Thyroid gland (tissue), 4 donors: Measurements from ENCODE around the gene SPI1.

Experiments
- POLR2A ChIP-seq, 2 donors: fragments of 450-650 bp; IDR thresholded peaks; one replicate each; pipeline ENCODE4 v1.6.1; 2017; ENCODE audit warnings: antibody characterized with exemption in 2 of 2, mild to moderate bottlenecking in 2 of 2, moderate library complexity in 1 of 2
- TF ChIP-seq, protein P1 (sequence below), 6 experiments: fragments of 200-600 bp in 3 of 6; fragments of 450-650 bp in 3 of 6; sonication (generic) in 3 of 6; IDR thresholded peaks; one replicate each; pipeline ENCODE4 v1.5.1; 2016 to 2019; ENCODE audit warnings: antibody characterized with exemption in 6 of 6, mild to moderate bottlenecking in 2 of 6, inconsistent platforms in 1 of 6, moderate library complexity in 1 of 6

DNA sequence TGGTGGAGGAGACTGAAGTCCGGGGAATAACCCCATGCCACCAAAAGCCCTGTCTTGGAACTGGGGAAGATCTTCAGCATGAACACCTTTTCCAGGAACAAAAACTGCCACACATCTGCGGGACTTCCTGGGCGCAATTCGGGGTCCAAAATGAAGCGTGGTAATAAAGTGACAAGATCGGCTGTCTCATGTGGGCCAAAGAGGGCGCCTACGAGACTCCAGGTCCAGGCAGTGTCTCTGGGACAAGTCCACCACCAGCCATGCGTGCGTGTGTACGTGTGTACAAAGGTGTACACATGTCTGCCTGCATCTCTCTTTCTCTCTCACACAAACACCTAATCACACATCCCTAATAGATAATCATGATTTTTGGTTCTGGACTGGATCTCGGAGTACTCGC, 16.9 kb downstream of the SPI1 start:
- TF ChIP-seq POLR2A (IDR thresholded peaks at IDR 0.05) = no peak
- TF ChIP-seq, protein P1, sequence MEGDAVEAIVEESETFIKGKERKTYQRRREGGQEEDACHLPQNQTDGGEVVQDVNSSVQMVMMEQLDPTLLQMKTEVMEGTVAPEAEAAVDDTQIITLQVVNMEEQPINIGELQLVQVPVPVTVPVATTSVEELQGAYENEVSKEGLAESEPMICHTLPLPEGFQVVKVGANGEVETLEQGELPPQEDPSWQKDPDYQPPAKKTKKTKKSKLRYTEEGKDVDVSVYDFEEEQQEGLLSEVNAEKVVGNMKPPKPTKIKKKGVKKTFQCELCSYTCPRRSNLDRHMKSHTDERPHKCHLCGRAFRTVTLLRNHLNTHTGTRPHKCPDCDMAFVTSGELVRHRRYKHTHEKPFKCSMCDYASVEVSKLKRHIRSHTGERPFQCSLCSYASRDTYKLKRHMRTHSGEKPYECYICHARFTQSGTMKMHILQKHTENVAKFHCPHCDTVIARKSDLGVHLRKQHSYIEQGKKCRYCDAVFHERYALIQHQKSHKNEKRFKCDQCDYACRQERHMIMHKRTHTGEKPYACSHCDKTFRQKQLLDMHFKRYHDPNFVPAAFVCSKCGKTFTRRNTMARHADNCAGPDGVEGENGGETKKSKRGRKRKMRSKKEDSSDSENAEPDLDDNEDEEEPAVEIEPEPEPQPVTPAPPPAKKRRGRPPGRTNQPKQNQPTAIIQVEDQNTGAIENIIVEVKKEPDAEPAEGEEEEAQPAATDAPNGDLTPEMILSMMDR (IDR thresholded peaks at IDR 0.05) = no peak
